ENCODE measurements around the gene SLC37A2.
"Not testable (repeated sequence)": the region's sequence is repeated elsewhere in the genome, so short reads cannot be mapped to it uniquely, and the experiment has no call there.

Gene SLC37A2

GRCh38 chr11:125062931-125063428 is at the start of gene SLC37A2:
TSS of gene SLC37A2 (plus strand) at chr11:125063305. CDS start at chr11:125063368, 63 bp downstream.
- peak; percentile 71 for DNase-seq

GRCh38 chr11:125016413-125016812 is 46.7 kb upstream of the SLC37A2 start:
- no peak for DNase-seq

GRCh38 chr11:125020342-125020741 is 42.8 kb upstream of the SLC37A2 start:
- DNase-seq = no peak

DNA sequence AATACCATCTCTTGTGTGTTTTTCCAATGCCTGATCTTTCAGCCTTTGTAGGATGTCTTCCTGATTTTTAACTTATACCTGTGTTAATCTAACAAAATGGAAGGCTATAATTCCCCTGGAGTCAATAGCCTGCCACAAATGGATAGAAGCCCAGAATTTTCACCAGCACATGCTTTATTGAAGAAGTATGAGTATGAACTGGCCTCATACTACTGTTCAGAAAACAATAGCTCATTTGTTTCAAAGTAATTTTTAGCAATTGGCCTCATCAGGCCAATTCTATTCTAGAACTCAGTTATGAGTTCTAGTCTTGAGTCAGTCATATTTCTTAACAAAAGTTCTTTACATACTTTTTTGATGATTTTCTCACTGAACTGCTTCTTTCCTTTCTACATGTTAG is 40.6 kb upstream of the SLC37A2 start:
- DNase-seq = no peak

DNA sequence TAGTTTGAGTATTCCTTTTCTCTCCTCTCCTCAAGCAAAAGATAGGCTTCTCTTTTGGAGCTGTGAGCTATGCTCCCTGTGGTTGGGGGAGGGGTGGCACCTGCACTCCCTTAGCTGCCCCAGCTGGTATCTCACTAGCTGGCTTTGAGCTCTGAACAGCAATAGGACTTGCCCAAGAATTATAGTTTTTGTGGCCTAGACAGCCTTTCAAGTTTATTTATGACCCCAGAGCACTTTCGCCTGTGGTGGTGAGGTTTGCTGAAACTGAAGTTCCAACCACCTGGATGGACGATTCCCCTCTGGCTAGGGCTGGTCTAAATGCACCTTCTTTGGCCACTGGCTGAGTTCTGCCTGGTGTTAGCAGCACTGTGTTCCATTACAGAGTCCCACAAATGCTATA is 37.1 kb upstream of the SLC37A2 start:
- DNase-seq = no peak

GRCh38 chr11:125029431-125029830 is 33.7 kb upstream of the SLC37A2 start:
- DNase-seq = not testable (repeated sequence)

GRCh38 chr11:125036933-125037332 is 26.2 kb upstream of the SLC37A2 start:
- DNase-seq = no peak

- DNase-seq = no peak
Measured at GRCh38 chr11:125049164-125049792, 13.8 kb upstream of the SLC37A2 start.

DNA sequence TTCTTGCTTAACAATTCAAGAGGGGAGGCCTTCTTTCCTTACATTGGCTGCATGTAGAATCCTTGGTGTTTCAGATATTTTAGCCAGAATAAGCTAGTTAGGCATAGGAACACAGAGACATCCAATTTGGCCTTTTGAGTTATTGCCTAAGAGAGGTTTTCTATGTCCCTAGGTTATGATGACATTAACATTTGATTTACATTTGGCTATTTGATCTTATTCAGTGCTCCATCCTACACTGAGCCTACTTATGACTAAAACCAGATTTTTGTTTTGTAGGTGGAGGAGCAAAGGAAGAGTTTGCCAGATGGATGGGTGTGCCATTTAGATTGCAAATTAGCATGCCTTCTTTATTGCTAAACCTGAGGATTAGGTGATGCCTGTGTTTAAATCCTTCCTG is 11.1 kb upstream of the SLC37A2 start:
- no peak for DNase-seq

DNA sequence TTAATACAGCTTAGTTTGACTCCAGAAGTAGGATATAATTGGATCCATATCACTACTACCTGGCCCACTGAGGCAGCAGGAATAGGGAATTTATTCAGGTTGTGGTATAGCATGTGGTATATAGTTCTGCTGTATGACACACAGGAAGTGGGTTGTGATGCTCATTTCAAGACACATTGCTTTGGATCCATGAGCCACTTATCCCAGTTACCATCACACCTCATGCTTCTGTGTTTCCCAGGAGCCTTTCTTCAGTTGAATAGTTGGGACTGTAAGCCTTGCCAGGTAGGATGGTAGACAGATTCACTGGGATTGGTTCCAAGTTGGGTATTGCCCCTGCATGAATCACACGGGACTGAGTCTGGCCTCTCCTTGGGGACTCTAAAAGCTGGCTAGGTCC is 9.9 kb upstream of the SLC37A2 start:
- no peak for DNase-seq

GRCh38 chr11:125055107-125055715 is 7.9 kb upstream of the SLC37A2 start:
- DNase-seq = no peak

- DNase-seq = not testable (repeated sequence)
Measured at GRCh38 chr11:125056111-125056510, 7.0 kb upstream of the SLC37A2 start.

GRCh38 chr11:125056931-125057692 is 6.0 kb upstream of the SLC37A2 start:
- DNase-seq = no peak

DNA sequence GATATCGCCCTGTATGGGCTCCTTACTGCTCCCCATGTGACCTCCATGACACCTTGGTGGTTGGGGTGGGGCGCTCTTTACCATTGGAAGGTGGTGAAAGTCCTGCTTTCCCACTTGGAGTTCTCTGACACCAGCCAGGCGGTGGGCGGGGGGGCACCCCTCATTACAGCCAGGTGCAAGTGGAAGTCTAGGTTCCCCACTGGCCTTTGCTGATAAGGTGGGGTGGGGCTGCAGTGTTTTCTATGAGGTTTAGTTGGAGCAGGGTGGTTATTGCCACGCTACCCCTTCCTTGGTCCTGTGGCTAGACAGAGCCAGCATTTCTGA is 5.5 kb upstream of the SLC37A2 start:
- DNase-seq = no peak

GRCh38 chr11:125061281-125061680 is 1.8 kb upstream of the SLC37A2 start:
- DNase-seq = no peak

DNA sequence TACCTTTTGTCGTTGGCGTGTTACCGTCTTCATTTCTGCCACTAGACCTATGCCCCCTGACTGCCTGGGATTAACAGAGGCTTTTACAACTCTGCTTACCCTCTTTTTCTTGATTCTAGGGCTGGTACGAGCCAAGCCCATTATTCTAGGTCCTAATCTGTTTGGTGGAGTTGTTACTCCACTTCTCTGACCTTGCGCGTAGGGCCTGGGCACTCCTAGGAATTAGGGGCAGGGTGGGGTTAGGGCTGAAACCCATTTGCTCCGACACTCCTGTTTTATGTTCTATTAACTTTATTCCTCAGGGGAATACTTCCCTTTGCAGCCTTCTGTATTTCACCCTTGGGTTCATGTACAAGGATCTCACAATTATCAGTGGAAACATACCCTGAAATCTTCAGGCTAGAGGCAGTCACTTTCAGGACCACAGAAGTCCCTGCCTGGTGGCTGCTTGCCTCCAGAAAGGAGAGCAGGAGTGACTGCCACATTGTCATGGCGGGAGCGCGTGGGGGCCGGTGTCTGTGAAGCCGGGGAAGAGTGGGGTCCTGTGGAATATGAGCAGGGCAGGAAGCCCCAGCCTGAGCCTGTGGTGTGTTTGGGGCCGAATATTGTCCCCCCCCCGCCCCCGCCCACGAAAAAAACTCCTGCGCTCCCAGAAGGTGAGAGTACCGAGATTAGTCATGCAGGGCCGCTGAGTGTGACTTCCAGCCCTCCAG is 731 bp upstream of the SLC37A2 start:
- no peak for DNase-seq

DNA sequence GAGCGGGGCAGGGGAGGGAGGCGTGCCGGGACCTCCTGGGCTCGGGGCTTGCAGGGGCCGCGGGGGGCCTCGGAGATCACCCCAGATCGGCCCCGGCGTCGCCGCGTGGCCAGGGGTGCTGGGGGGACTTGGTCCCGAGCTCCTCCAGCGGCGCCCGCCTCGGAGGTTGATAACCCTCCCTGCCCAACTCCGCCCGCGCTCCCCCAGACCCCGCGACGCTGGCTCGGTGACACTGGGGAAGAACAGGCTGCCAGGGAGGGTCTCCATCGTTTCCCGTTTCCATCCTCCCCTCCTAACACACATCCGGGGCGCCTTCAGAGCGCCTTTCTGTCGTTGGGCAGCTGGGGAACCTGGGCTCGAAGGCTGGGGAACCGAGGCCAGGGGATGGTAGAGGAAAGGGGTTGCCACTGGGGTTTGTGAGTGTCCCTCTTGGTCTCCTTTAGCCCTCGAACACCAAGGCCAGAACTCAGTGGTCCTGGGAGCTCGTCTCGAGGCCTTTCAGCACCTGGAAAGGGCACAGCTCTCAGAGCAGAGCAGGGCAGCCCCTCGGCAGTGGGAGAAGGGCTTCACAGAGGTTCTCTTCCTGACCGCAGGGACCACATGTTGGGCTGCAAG is 431 bp downstream of the SLC37A2 start:
- DNase-seq = peak; percentile 26

DNA sequence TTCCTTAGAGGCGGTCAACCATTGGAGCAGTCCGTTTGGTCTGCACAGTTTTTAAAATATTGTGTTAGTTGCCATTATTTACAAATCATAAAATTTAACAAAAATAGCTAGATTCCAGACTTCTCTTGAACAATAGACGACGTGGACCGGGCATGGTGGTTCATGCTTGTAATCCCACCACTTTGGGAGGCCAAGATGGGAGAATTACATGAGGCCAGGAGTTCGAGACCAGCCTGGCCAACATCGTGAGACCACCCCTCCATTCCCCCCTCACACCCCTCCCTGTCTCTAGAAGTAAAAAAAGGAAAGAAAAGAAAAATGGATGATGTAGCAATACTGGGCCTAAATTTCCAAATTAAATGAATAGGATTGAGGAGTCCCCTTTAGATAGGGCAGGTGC is 965 bp downstream of the SLC37A2 start:
- DNase-seq = no peak

GRCh38 chr11:125068368-125068767 is 5.3 kb downstream of the SLC37A2 start:
- DNase-seq = no peak

DNA sequence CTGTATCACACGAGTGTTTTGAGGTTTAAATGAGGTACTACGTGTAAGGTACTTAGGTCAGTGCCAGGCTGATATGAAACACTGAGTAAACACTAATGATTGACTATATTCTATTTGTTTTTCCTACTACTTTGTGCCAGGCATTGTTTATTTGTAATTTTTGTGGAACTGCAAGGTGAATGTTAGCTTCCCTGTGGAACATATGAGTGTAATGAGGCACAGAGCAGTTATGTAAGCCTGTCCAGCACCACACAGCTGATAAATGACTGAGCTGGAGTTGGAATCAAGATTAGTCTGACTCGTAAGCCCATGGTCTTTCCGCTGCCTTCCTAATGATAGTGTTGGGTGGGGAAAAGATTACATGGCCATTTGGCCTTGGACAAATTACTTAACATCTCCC is 5.9 kb downstream of the SLC37A2 start:
- DNase-seq = no peak

DNA sequence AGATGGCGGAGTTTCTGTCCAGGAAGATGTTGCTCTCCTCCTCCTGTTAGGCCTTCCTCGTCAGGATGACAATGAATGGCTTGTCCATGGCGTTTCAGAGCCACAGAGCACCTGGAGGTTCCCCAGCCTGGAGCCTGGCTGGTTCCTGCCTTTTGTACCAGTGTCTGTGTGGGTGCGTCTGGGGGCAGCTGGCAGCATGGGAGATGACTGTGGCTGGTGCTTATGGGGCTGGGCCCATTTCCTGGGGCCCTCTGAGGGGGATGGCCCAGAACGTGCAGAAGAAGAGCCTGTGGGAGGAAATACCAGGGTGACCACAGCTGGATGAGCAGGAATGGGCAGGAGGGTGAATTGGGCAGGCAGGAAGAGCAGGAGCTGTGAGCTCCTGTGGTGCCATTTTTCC is 6.7 kb downstream of the SLC37A2 start:
- peak; percentile 13 for DNase-seq

- peak; percentile 44 for DNase-seq
Measured at GRCh38 chr11:125070699-125071254, 7.7 kb downstream of the SLC37A2 start.

DNA sequence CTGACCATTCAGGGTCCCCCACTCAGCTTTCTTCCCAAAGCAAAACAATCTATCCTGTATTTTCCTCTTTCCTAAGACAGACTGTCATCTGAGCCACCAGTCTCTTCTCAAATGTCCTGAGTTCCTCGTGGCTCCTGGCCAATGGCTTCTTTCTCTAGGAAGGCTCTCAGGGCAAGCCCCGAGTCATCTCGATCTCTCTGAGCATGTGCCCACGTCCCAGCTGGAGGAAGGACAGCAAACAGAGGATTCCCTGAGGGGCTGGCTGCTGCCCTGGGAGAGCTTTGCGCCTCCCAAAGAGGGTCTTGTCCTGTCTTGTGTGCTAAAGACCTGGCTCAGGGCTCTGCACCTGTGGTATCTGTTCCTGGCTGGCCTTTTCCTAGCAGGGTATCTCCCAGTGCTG is 8.3 kb downstream of the SLC37A2 start:
- peak; percentile 17 for DNase-seq

All from right hindlimb (tissue), 1 donor.